ENCODE results near the gene LRMDA.

- TF ChIP-seq, protein P1, sequence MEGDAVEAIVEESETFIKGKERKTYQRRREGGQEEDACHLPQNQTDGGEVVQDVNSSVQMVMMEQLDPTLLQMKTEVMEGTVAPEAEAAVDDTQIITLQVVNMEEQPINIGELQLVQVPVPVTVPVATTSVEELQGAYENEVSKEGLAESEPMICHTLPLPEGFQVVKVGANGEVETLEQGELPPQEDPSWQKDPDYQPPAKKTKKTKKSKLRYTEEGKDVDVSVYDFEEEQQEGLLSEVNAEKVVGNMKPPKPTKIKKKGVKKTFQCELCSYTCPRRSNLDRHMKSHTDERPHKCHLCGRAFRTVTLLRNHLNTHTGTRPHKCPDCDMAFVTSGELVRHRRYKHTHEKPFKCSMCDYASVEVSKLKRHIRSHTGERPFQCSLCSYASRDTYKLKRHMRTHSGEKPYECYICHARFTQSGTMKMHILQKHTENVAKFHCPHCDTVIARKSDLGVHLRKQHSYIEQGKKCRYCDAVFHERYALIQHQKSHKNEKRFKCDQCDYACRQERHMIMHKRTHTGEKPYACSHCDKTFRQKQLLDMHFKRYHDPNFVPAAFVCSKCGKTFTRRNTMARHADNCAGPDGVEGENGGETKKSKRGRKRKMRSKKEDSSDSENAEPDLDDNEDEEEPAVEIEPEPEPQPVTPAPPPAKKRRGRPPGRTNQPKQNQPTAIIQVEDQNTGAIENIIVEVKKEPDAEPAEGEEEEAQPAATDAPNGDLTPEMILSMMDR (conservative IDR thresholded peaks at IDR 0.05; ENCODE audit: low read depth, low read length), result no peak
- TF ChIP-seq MAZ (IDR thresholded peaks at IDR 0.05; ENCODE audit: borderline replicate concordance, low read depth, low read length), result no peak
- no peak for TF ChIP-seq MAFK (IDR thresholded peaks at IDR 0.05; ENCODE audit: low read depth, low read length)
- no peak for TF ChIP-seq POLR2A (IDR thresholded peaks at IDR 0.05; ENCODE audit: low read depth, low read length)
- TF ChIP-seq, protein P2, sequence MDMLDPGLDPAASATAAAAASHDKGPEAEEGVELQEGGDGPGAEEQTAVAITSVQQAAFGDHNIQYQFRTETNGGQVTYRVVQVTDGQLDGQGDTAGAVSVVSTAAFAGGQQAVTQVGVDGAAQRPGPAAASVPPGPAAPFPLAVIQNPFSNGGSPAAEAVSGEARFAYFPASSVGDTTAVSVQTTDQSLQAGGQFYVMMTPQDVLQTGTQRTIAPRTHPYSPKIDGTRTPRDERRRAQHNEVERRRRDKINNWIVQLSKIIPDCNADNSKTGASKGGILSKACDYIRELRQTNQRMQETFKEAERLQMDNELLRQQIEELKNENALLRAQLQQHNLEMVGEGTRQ (IDR thresholded peaks at IDR 0.05; ENCODE audit: low read depth, low read length), result no peak
- TF ChIP-seq BHLHE40 (IDR thresholded peaks at IDR 0.05; ENCODE audit: low read depth, low read length), result no peak
These were observed 185.6 kb downstream of the LRMDA start for GRCh38 chr10:75616874-75617478.

Measured in IMR-90 (cell line).